Measurements from ENCODE around the gene RPL13. TPM values are rescaled to one million over a fixed set of nuclear protein-coding genes. Genes with fewer than 3 reads are reported as not detected.
A peak's percentile ranks its signal among the peaks of the same experiment; 100 is the strongest.

The RPL13 gene
- total and polyA plus RNA-seq, 2 of the 13 experiments (the other 11 are each of a cell fraction or from before 2014, with no cell fraction given): 2,988 to 4,411 TPM

GRCh38 chr16:89560378-89561141, at the start of gene RPL13 (continued):
- peak; percentile 55; the same call in 1 of the 2 replicates for TF ChIP-seq RELA (CRISPR knock-in tag; IDR thresholded peaks at IDR 0.05)
- peak; percentile 54 for TF ChIP-seq SUZ12 (IDR thresholded peaks at IDR 0.05; ENCODE audit: low read depth, low read length)
- TF ChIP-seq MAZ (IDR thresholded peaks at IDR 0.05; ENCODE audit: borderline replicate concordance, low read depth, low read length): 0 out of 2 replicates have a peak, but pooled peaks have one; percentile 68
- TF ChIP-seq MAZ (CRISPR knock-in tag; IDR thresholded peaks at IDR 0.05; ENCODE audit: low read depth): no peak; the same call in none of the 2 replicates
- TF ChIP-seq NFIC (IDR thresholded peaks at IDR 0.05; ENCODE audit: low read length): 0 out of 2 replicates have a peak, but pooled peaks have one; percentile 56
- no peak for TF ChIP-seq CENPBD1 (CRISPR knock-in tag; IDR thresholded peaks at IDR 0.05; ENCODE audit: borderline replicate concordance, low read depth)
- peak; percentile 100 for TF ChIP-seq YEATS2 (CRISPR knock-in tag; IDR thresholded peaks at IDR 0.05; ENCODE audit: borderline replicate concordance)
- TF ChIP-seq RBM22 (optimal IDR thresholded peaks at IDR 0.05; ENCODE audit: low read length): peak; percentile 73
- peak; percentile 93 for TF ChIP-seq BCL3 (CRISPR knock-in tag; IDR thresholded peaks at IDR 0.05)
- TF ChIP-seq ZNF772 (CRISPR knock-in tag; IDR thresholded peaks at IDR 0.05): peak; percentile 22; the same call in 1 of the 2 replicates
- TF ChIP-seq ZNF326 (CRISPR knock-in tag; IDR thresholded peaks at IDR 0.05; ENCODE audit: borderline replicate concordance): no peak
- peak; percentile 5 for TF ChIP-seq ZNF652 (CRISPR knock-in tag; IDR thresholded peaks at IDR 0.05; ENCODE audit: borderline replicate concordance, low read depth)
- peak; percentile 89 for TF ChIP-seq HNRNPL (IDR thresholded peaks at IDR 0.05; ENCODE audit: low read depth, low read length)
- peak; percentile 53; the same call in 1 of the 2 replicates for TF ChIP-seq ZNF362 (CRISPR knock-in tag; IDR thresholded peaks at IDR 0.05; ENCODE audit: borderline replicate concordance)
- peak; percentile 74 for TF ChIP-seq SALL1 (CRISPR knock-in tag; IDR thresholded peaks at IDR 0.05)
- no peak for TF ChIP-seq MAFF (IDR thresholded peaks at IDR 0.05; ENCODE audit: low read depth, low read length)
- peak; percentile 66 for TF ChIP-seq AHDC1 (CRISPR knock-in tag; IDR thresholded peaks at IDR 0.05; ENCODE audit: borderline replicate concordance)
- TF ChIP-seq ZNF121 (CRISPR knock-in tag; IDR thresholded peaks at IDR 0.05): peak; percentile 64
- peak; percentile 99 for TF ChIP-seq AGO2 (optimal IDR thresholded peaks at IDR 0.05; ENCODE audit: low read depth, low read length)
- TF ChIP-seq MEIS1 (CRISPR knock-in tag; IDR thresholded peaks at IDR 0.05; ENCODE audit: borderline replicate concordance): peak; percentile 34
- TF ChIP-seq ZNF225 (CRISPR knock-in tag; IDR thresholded peaks at IDR 0.05): peak; percentile 96; the same call in 1 of the 2 replicates
